Measurements from ENCODE around the gene CCNB3.

DNA sequence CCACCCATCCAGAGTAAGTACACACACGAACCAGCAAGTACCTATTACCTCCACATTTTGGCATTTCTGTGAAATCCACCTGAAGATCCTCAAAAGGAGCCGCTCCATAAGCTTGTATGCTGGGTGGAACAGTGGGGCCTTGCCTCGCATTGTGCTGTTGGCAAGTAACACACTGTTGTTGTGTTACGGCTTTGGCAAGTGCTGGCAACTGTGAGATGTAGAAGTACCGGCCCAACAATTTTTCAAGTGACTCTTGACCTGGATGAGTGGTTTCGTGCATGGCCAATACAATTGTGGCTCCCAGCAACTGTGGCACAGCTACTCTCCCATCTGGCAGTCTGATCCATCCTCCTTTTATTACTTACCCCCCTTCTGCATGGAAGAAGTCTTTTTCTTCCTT is 128.7 kb downstream of the CCNB3 start:
- TF ChIP-seq POLR2AphosphoS5 (IDR thresholded peaks at IDR 0.05; ENCODE audit: low read depth, low read length) (no peak), POLR2A (IDR thresholded peaks at IDR 0.05; ENCODE audit: low read depth, low read length) (no peak), TAF1 (IDR thresholded peaks at IDR 0.05; ENCODE audit: low read depth, low read length) (no peak), SPI1 (IDR thresholded peaks at IDR 0.05; ENCODE audit: low read depth, low read length) (no peak), POU2F2 (IDR thresholded peaks at IDR 0.05; ENCODE audit: low read depth, low read length) (no peak)

Data from GM12891 (cell line).